Epithelial cell of prostate (primary cell): ENCODE data around the gene TJP3.

ENCODE experiments used
- DNase-seq: peaks from one replicate; pipeline ENCODE4 v3.0.0-alpha.2; 2011; ENCODE audit warnings: low read depth, low spot score
- H3K27ac ChIP-seq: fragments of 450-650 bp; 2 replicates; pipeline ENCODE4 v1.5.1; 2017; ENCODE audit warnings: mild to moderate bottlenecking

The TJP3 gene

DNA sequence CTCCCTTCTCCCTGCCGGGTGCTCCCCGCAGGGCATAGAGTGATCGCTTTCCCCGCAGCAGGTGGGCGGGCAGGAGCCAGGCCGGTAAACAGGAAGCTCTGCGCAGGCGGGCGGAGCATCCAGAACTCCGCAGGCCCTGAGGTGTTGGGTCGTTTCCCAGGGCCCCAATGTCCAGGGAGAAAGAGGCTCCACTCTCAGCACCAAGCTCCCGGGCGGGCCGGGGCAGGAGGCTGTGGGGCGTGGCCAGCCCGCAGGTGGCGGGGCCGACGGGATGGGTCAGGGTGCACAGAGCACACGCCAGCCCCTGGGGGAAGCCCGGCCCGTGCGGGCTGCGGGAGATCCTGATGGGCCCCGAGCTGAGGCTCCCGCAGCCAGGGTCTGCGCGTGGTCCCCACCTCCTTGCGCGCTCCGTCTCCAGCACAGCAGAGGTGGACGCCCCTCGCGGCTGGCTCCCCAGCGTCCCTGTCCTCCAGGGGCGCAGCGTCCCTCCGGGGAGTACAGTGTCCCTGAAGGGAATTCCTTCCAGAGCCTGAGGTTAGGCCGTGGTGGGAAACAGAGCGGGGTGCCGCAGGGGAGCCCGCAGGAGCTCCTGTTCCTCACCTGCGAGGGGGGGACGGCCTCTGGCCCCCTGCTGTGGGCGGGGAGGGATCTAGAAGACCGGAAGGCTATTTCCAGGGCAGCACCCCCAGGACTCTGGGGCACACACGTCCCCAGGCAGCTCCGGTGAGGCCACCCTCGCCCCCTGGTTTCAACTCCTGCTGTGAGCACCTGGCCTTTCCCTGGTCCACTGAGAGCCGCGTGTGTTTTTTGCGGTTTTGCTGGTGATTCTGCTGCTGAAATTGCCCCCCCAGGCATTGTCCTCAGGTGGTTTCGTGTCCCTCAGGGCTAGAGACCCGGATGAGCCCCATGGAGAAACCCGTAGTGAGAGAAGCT, 20.1 kb upstream of the TJP3 start:
- DNase-seq, result no peak
- no peak overlapping the region for H3K27ac ChIP-seq

DNA sequence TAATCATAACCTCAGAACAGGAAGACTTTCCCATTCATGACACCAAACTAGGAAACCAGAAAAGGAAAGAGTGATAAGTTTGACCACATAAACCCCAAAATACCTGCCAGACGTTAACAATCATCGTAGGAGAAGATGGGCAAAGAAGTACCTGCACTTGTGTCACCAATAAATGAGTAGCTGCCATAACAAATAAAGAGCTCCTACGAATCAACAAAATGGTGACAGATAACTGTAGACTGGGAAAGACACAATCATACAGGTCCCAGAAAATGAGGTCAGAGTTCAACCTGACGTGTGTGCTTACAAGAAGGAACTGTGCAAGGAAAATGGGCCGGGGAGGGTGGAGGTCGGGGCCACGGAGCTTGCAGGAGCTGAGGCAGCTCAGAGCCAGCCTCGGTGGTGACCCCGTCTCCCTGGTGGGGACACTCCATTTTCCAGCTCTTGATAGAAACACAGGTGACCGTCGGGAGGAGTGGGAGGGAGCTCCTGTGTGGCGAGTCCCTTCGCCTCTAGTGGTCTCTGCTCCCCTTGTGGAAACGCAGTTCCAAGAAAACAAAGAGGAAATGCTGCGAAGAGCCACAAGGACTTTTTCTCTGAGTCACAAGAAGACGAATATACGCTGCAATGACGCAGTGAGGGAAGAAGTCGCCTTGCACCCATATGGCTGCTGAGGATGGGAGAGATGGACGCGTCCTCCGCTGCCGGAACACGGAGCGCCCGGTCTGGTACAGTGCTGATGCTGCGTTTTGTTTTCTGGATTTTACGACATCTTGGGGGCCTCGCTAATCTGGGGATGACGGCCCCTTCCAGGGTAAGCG, 17.4 kb upstream of the TJP3 start:
- H3K27ac ChIP-seq, result no peak overlapping the region
- no peak for DNase-seq

DNA sequence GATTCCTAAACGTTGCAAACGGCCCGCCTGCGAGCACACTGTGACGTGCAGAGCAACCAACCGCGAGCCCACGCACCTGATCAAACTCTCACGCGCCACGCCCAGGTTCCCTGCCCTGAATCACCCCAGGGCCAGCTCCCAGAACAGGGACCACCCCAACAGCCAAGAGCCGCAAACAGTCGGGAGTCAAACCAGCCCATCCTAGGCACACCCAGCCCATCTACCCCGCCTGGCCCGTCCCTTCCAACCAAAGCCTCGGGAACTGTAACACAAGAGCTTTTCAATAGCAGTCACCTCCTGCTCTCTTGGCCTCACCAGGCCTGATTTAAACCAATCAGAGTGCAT, 16.8 kb upstream of the TJP3 start:
- DNase-seq, result no peak
- no peak overlapping the region for H3K27ac ChIP-seq

DNA sequence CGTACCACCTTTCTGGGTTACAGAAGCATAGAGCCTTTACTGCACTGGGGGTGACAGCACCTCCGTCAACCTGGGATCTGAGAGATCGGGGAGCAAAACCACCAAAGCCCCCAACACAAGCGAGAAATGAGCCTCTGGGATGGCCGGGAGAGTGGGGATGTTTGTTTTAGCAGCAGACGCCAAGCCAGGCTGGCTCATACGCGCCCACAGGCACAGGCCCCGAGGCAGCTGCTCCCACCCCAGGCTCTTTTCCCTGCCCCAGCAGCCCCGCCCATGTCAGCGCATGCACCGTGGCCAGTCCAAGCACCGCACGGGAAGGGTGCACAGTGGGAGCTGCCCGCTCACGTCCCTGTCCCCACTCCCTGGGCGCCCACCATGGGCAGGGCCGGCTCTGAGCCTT, 16.5 kb upstream of the TJP3 start:
- no peak for DNase-seq
- no peak overlapping the region for H3K27ac ChIP-seq

DNA sequence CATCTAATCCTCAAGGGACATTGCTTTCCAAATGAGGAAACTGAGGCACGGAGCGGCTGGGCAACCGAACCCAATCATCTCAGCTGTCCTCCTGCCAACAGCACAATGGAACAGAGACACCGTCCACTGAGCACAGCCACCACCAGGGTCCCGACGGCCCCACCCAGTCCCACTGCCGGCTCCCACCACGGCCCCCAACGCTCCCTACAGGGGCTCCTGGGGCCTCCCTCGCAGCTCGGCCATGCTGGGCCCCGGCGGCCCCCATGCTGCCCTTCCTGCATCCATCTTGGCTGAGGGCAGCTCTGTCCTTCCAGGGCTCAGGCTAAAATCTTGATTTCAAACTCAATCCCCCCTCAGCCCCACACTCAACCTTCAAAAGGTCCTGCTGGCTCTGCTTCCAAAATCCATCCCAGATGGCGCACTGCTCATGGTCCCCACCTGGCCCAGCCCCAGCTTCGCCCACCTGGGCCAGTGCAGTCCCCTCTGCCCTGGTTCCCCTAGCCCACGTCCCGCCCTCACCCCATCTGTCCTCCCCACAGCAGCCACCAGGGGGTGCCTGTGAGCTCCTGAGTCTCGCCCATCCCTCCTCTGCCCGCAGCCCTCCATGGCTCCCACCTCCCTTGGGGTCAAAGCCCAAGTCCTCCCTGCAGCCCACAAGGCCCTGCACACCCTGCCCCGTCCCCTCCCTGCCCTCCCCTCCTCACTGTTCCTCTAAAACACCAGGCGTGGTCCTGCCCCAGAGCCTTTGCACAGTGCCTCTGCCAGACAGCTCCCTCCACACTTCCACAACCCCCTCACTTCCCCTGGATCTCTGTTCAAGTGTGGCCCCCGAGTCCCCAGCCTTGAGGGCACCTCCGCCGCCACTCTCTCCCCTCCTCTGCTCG, 15.8 kb upstream of the TJP3 start:
- DNase-seq, result no peak
- H3K27ac ChIP-seq, result no peak overlapping the region

DNA sequence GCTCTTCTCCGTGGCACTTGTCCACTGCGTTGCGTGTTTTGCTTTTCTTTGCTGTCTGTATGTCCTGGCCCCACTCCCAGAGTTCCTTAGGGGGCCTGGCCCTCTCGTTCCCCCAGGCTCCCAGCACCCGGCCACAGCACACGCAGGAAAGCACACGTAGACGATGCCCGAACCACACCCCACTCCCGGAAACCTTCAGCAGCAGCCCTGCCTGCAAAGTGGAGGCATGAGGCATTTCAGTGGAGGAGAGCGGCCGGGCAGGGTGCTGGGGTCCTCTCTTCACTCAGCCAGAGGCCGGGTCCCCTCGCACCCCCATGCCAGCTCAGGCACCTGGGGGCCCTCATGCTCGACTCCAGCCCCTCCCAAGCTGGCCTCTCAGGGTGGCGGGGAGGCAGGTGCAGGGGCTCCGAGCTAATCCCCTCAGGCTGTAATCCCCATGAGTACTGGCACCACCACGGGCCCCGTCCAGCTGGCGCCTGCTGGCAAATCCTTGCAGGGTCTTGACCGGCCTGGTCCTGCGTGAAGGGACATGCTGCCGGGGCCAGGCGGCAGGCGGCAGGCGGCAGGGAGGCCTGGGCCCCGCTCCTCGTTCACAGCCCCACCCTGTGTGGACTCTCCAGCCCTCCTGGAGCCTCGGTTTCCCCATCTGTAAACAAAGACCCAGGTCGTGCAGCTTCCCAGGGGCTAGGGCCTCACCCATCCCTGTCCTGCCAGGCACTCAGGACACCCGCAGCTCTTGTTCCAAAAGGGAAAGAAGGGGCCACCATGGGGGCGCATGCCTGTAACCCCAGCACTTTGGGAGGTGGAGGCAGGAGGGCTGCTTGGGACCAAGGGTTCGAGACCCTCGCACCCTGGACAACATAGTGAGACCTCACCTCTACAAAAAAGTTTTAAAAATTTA, 14.9 kb upstream of the TJP3 start:
- H3K27ac ChIP-seq, result no peak overlapping the region
- no peak for DNase-seq

DNA sequence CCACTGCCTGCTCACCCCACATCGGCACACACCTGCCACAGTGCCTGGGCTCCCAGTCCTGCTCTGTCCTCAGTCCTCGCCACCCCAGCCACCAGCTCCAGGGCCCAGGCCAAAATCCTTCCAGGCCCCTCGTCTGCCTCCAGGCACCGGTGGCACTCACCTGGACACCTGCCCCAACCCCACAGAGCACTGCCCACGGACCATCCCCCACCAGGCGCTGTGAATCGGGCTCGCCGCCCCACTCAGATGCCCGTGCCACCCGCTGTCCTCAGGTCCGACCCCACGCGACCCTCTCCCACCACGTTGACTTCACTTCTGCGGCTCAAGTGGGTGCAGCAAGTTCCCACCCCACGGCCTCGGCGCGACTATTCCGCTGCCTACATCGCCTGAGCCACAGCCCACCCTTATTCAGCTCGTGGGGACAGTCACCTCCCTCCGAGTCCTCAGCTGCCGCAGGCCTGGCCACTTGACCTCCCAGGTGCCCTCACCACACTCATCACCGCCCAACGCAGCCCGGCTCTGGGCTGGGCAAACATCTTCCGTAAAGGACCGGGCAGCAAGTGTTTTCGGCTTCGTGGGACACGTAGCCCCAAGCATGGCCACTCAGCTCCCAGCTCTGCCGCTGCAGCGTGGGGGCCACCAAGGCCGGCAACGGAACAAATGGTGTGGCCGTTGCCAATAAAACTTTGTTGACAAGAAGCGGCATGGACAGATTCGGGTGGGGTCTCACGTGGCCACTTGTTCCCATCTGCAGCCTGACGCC, 13.6 kb upstream of the TJP3 start:
- DNase-seq, result no peak
- no peak overlapping the region for H3K27ac ChIP-seq

DNA sequence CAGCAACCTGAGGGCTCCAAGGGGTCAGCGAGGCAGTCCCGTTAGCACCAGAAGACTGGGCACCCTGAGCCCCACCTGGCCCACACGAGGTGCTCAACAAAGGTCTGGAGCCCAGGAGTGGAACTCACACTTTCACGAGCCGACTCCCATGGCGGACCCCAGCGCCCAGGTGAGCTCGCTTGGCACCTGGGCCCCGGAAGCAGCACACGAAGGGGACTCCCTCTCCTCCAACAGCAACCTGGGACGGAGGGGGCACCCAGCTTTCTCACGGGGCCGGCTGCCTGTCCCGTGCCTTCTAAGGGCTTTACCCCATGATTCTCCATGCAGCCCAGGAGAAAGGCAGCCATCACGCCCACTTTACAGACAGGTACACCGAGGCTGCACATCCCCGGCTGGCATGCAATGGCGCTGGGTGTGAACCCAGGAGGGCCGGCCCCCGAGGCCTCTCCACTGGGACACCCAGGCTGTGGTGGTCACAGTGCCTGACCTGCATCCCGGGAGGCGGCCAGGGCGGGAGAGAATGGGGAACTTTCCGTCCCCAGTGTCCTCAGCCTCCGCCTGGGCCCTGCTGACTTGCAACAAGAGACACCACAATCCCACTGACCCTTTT, 13.0 kb upstream of the TJP3 start:
- no peak for DNase-seq
- no peak overlapping the region for H3K27ac ChIP-seq

DNA sequence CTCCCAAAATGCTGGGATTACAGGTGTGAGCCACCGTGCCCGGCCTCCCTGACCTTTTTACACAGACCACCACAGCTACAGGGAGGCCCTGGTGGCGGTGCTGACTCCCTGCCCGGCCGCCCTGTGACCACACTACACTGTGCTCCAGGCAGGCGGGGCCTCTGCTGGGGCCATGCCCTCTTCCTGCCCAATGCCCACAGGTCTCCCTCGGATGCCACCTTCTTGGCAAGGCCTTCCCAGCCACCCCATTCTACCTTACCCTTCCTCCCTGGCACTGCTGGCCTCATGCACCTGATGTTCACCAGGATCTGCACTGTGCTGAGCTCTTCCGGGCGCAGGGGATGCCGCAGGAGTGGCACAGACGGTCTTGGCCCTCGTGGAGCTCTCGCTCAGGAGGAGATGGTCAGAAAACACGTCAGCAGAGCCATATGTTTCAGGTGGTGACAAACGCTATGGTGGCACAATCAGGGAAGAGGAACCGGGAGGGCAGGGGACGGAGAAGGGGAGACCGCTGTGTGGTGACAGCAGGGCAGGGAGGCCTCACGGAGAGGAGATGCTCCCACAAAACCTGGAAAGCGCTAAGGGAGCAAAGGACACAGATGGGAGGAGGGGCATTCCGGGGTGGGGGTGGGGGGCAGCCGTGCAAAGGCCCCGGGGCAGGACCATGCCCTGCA, 12.1 kb upstream of the TJP3 start:
- no peak for DNase-seq
- H3K27ac ChIP-seq, result no peak overlapping the region

DNA sequence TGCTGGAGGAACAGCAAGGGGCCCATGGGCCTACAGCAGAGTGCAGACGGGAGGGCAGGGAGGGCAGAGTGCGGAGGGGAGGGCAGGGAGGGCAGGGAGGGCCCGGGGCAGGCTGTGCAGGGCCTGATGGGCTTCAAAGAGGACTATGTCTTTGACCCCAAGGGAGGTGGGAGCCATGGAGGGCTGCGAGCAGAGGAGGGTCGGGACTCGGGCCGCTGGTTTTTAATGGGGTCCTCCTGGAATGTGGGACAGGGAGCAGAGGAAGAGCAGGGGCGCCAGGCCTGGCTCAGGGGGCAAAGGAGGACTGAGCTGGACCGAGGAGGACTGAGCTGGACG, 11.6 kb upstream of the TJP3 start:
- H3K27ac ChIP-seq, result no peak overlapping the region
- no peak for DNase-seq

DNA sequence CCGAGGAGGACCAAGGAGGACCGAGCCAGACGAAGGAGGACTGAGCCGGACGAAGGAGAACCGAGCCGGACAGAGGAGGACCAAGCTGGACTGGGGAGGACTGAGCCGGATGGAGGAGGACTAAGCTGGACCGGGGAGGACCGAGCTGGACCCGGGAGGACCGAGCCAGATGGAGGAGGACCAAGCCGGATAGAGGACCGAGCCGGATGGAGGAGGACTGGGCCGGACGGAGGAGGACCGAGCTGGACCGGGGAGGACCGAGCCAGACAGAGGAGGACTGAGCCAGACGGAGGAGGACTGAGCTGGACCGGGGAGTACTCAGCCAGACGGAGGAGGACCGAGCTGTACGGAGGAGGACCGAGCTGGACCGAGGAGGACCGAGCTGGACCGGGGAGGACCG, 11.1 kb upstream of the TJP3 start:
- DNase-seq, result no peak
- H3K27ac ChIP-seq, result no peak overlapping the region

DNA sequence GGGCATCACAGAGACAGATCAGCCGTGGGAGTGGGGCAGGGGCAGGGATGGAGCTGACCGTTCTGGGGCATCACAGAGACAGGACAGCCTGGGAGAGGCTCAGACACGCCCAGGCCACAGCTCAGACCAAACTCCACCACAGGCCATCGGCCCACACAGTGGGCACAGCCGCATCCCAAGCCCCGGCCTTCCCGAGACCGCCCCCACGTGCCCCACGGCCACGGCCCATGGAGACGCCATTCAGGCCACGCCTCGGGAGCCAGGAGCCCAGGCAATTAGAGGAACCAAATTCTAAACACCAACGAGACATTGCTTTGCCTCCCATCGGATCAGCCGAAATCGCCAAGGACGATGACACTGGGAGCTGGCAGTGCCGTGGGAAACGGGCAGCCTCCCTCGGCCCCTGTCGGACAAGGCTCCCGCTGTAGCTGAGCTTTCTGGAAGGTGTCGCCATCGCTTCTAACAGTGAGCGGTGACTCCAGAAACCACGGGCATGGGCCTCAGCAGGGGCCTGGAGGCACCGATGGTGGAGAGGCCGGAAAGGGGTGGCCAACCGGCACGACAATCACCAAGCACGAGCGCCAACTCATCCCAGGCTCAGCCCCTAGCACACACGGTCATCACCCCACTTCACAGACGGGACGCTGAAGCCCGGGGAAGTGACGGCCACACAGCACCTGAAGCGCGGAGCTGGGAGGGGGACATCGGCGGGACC, 10.4 kb upstream of the TJP3 start:
- DNase-seq, result no peak
- H3K27ac ChIP-seq, result no peak overlapping the region

DNA sequence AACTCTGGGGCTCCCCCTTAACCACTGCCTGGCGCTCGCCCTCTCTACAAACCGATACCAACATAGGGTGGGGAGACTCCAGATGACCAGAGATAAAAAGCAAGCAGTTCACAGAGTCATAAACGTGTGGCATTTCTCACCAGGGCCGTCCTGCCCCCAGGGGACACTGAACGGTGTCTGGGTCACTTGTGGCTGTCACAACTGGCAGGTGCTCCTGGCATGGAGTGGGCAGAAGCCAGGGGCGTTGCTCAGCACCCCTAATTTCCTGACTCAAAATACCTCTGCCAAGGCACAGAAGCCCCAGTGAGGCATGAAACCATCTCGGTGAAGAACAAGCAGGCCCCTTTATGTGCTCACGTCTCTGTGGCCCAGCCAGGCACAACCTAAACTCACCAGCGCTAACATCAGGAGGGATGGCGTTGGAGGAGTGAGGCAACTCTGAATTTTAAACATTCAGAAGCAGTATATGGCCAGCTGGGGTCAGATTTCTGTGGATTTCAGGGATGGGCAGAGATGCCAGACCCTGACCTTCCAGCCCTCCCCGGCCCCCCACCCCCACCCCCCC, 9.7 kb upstream of the TJP3 start:
- H3K27ac ChIP-seq, result no peak overlapping the region

DNA sequence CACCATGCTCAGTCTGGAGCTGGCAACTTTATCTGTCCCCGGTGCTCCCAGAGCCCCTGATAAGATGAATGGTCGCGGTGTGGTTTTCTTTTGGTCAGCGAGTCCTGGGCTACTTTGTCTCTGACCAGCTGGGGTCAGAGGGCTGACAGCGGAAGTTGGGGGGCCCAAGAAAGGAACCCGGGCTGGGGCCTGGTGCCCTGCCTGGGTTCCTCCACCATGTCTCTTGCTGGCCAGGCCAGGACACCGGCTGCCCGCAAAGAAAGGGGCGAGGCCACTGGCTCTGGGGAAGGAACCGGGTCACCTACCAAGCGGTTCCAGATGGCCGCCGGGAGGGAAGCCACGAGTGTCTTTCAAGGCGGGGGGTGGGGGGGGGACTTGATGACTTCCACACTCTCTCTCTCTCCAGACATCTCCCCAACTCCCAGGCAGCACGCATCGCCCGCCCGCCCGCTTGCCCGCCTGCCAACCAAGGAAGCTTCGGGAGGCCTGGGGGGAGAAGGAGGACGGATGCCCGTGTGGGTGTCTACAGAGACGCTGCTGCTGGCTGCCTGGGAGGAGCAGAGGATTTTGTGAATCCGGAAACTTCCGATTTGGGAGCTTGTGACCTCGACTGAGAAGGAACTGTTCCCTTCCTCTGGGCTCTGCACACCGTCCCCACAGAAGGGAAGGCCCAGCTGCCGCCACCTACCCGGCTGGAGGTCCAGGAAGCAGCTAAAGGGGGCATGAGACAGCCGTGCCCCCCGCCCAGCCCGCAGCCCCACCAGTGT, 9.0 kb upstream of the TJP3 start:
- no peak overlapping the region for H3K27ac ChIP-seq
- DNase-seq, result no peak

More for the DNA sequence above, 9.7 kb upstream of the TJP3 start:
- DNase-seq, result no peak

DNA sequence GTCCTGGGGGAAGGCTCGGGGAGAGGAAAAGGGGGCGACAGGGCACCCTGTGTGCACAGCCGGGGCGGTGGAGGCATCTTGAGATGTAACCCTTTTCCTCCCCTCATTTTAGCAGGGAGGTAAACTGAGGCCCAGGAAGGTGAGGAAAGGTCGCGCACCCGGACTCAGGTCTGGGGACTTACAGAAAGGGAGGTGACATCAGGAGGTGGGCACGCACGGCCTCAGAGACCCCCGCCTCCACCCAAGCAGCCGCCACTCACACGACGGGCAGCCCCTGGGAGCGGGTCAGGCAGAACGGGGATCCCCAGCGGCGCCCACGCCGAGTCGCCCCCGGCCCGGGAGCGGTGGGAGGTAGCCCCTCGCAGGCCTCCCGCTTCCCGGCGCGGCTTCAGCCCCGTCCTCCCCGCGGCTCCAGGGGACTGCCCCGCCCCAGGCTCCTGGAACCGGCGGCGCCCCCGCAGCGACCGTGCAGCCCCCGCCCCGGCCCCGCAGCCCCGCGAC, 8.4 kb upstream of the TJP3 start:
- DNase-seq, result no peak
- H3K27ac ChIP-seq, result no peak overlapping the region
